Glutamatergic neuron (in vitro differentiated cells): ENCODE data around the gene MKI67. TPM values are rescaled to one million over a fixed set of nuclear protein-coding genes. Genes with fewer than 3 reads are reported as not detected.

Experiments used
- DNase-seq: peaks from one replicate; pipeline ENCODE4 v3.0.0; 2022
- H3K27ac Mint-ChIP-seq: one replicate; pipeline ENCODE4 v1.8.0; 2020; ENCODE audit warnings: mild to moderate bottlenecking, mixed read lengths, inconsistent platforms; ENCODE audit not compliant: unreplicated experiment
- H3K27me3 Mint-ChIP-seq: one replicate; pipeline ENCODE4 v1.8.0; 2020; ENCODE audit warnings: mild to moderate bottlenecking, moderate library complexity, mixed read lengths, inconsistent platforms; ENCODE audit not compliant: unreplicated experiment
- H3K36me3 Mint-ChIP-seq: one replicate; pipeline ENCODE4 v1.8.0; 2020; ENCODE audit warnings: mild to moderate bottlenecking, mixed read lengths, inconsistent platforms; ENCODE audit not compliant: unreplicated experiment
- H3K4me1 Mint-ChIP-seq: one replicate; pipeline ENCODE4 v1.8.0; 2020; ENCODE audit warnings: mild to moderate bottlenecking, low read depth, mixed read lengths, inconsistent platforms; ENCODE audit not compliant: unreplicated experiment
- H3K4me3 Mint-ChIP-seq: one replicate; pipeline ENCODE4 v1.8.0; 2020; ENCODE audit warnings: mild to moderate bottlenecking, mixed read lengths, inconsistent platforms; ENCODE audit not compliant: unreplicated experiment
- H3K9me3 Mint-ChIP-seq: one replicate; pipeline ENCODE4 v1.8.0; 2020; ENCODE audit warnings: mild to moderate bottlenecking, moderate library complexity, mixed read lengths, inconsistent platforms; ENCODE audit not compliant: unreplicated experiment
- CTCF ChIP-seq: fragments of 200-600 bp; sonication (generic); IDR thresholded peaks from one replicate; pipeline ENCODE4 v1.5.0; 2021; ENCODE audit not compliant: partially characterized antibody, unreplicated experiment
- total RNA-seq: library from RNA; stranded (reverse); fragmentation: NEBNext Ultra II Directional; extraction: Animal tissue kit (Norgen Biotek cat#: 25700); gene quantifications from one replicate; pipeline ENCODE4 v1.2.1, GENCODE V29; 2021; ENCODE audit not compliant: unreplicated experiment

MKI67 gene
- total RNA-seq, 1 donor from 2014 or later: 14.7 TPM

- no peaks in the 10 kb centered on the region for H3K4me1 Mint-ChIP-seq
- no peak for TF ChIP-seq CTCF
- no peak for DNase-seq
- no peaks in the 10 kb centered on the region for H3K36me3 Mint-ChIP-seq
- no peak overlapping the region for H3K27ac Mint-ChIP-seq
- H3K9me3 Mint-ChIP-seq: no peaks in the 10 kb centered on the region
- H3K4me3 Mint-ChIP-seq: no peak overlapping the region
- H3K27me3 Mint-ChIP-seq: no peaks in the 10 kb centered on the region
Measured at GRCh38 chr10:128163701-128164100, 37.5 kb upstream of the MKI67 start.

DNA sequence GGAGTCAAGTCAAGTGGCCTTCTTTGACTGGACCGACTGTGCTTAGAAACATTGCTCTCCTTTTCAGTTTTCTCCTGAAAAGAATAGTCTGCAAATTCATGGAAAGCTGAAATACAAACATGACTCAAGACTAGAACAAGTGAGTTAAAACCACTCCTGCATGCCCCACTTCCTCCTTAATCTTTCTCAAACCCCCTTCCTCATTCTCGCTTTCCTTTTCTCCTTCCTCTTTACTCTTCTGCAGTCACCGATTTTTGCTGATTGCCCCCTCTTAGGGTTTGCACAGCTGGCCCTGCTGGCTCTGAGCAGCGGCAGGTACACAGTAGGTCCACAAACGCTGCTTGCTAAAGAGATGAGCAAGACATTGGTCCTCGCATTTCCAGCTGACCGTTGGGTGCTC is 34.8 kb upstream of the MKI67 start:
- H3K27ac Mint-ChIP-seq: no peak overlapping the region
- H3K27me3 Mint-ChIP-seq: no peaks in the 10 kb centered on the region
- TF ChIP-seq CTCF: no peak
- H3K4me3 Mint-ChIP-seq: no peak overlapping the region
- peaks cover 4% of the 10 kb centered on the region for H3K4me1 Mint-ChIP-seq
- no peaks in the 10 kb centered on the region for H3K36me3 Mint-ChIP-seq
- no peaks in the 10 kb centered on the region for H3K9me3 Mint-ChIP-seq
- no peak for DNase-seq

DNA sequence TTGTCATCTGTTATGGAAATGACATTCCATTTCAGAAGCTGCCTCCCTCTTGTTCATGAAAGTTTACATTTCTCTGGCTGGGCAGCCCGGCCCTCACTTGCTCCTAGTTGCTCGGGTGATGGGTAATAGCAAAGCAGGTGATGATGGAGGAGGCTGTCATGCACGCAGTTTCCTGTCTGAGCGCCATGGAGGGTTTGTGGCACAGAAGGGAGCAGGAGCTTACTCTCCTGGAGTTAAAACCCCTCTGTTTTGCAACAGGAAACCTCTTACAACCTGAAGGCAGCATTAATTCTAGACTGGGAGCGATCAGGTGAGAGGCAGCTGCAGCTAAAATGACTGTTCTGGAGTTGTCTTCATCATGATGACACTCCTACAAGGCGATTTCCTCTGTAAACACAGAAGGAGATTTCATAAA is 34.1 kb upstream of the MKI67 start:
- DNase-seq: no peak
- Mint-ChIP-seq H3K36me3 (no peaks in the 10 kb centered on the region), H3K4me3 (no peak overlapping the region), H3K4me1 (peaks cover 4% of the 10 kb centered on the region), H3K27me3 (no peaks in the 10 kb centered on the region), H3K27ac (no peak overlapping the region), H3K9me3 (no peaks in the 10 kb centered on the region)
- TF ChIP-seq CTCF: no peak

DNA sequence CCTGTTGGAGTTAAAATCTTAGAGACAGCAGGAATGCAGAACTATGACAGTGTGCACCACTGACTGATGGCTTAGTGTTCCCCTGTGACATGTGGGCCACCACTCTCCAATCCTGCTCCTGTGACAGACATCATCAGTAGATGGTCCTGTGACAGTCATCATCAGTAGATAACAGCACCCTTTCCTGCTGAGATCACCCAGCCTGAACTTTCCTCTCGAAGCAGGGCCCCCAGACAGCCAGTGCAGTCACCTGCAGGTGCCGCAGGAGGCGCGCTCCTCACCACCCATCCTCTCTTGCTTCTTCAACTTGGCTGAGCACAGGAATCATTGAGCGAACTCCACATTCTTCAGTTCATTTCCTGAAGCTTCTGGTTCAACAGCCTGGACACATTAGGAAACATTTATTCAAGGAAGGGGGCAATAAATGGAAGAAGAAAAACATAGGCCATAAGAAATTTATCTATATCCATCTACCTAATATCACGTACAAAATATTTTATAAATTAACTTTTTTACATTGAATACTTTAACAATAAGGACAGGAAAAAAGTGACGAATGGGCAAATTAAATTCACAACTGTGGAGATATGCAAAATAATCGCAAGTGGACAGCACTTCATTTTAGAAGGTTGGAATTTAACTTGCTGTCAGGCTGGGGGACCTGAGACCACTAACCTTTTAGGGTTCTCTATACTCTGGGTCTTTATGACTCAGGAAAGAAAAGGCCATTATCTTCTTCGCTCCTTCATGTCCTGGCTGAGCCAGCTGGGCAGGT is 32.0 kb upstream of the MKI67 start:
- no peaks in the 10 kb centered on the region for H3K36me3 Mint-ChIP-seq
- H3K4me3 Mint-ChIP-seq: no peak overlapping the region
- peaks cover 4% of the 10 kb centered on the region for H3K4me1 Mint-ChIP-seq
- H3K9me3 Mint-ChIP-seq: no peaks in the 10 kb centered on the region
- H3K27me3 Mint-ChIP-seq: no peaks in the 10 kb centered on the region
- no peak for TF ChIP-seq CTCF
- no peak overlapping the region for H3K27ac Mint-ChIP-seq
- DNase-seq: no peak

GRCh38 chr10:128156999-128157755 is 31.0 kb upstream of the MKI67 start:
- Mint-ChIP-seq H3K4me3 (no peak overlapping the region), H3K27me3 (no peaks in the 10 kb centered on the region), H3K27ac (no peak overlapping the region), H3K36me3 (no peaks in the 10 kb centered on the region), H3K9me3 (no peaks in the 10 kb centered on the region), H3K4me1 (peaks cover 13% of the 10 kb centered on the region)
- no peak for TF ChIP-seq CTCF
- DNase-seq: no peak
